Fibroblast of peridontal ligament (primary cell): ENCODE data around the gene TET2.
A peak's percentile ranks its signal among the peaks of the same experiment; 100 is the strongest.

ENCODE experiments used
- DNase-seq: peaks from one replicate; pipeline ENCODE4 v3.0.0-alpha.2; 2010; ENCODE audit errors: extremely low read depth

TET2 gene

DNA sequence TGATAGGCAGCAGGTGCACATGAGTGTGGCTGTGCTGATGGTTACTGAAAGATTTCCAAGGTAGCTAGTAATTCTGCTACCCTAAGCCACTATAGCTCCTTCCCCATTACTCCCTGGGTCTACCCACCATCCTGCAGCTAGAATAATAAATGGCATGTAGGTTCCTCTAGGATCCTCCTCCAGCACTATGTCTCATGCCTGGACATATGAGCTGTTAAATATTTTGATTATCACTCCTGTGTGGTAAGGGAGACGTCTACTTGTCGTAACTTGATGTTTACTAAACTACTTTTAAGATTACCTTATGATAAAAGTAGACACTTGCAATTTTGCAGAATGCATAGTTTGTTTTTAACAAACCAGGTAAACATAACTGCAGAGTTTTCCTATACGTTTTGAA lies 35.5 kb downstream of the TET2 start:
- DNase-seq = no peak

DNA sequence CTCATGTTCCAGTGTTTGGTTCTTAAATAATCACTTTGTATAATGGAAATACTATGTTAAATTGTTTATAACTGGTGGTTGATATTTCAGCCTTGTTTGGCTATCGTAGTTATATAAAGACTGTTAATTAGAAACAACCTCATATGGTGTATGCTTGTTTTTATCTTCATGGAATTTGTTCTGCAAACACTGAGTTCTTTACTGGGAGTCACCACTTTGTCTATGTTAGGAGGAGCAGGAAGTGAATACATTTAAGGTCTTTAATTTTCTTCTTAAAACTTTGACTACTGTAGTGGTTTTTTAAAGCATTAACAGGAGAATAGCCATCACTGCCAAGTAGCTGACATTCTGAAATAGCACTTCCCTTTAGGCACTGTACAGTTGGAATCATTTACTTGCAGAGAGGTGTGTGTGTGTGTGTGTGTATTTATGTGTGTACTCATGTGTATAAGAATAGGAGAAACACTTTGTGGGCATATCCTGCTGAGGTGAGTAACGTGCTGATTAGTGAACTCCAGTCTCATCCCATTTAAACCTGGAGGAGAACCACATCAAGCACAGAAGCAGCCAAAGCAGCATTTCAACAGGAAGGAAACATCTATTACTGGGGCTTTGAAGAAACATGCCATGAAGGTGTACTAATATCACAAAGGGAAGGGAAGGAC lies 37.8 kb downstream of the TET2 start:
- no peak for DNase-seq

DNA sequence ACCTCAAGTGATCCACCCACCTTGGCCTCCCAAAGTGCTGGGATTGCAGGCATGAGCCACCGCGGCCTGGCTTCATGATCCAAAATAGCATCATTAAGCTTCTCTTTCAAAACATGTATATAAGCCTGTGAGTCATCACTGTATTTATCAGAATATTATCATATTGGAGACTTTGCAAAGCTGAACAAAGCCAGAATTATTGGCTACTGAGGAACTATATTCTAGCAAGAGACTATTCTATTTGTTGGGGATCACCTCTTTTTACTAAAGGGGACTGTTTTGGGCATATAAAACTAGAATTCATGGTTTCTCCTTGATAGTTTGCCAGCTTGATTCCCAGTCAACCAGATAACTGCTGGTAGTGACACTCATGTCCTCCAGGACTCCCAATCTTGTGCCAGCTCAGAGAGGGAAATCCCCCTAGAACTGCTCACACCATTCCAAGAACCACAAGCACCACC lies 40.1 kb downstream of the TET2 start:
- peak; percentile 57 for DNase-seq

DNA sequence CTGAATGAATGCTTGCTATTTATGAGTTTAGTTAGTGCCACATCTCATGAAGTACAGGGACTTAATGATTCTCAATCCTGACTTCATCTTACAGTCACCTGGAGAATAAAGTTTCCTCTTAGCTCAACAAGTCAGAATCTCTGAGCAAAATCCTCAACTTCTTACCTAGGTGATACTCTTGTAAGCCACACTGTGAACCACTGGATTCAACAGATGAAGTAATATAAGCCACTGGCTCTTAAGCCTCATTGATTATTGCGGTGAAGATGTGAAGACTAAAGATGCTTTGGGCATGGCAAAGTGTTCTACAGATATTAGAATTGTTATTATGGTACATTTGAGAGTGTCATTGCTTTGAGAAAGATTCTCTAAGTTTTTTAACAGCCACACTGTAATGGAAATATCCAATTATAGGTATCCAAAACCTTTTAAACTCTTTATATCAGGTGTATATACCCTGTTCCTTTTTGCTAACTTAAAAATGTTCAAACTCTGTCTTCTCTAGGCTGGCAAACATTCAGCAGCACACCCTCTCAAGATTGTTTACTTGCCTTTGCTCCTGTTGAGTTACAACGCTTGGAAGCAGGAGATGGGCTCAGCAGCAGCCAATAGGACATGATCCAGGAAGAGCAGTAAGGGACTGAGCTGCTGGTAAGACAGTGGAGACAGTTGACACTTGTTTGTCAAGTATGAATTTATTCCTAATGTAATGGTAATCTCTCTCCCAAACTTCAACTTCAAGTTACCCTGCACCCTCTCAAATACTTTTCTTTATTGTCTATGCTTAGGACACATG lies 43.4 kb downstream of the TET2 start:
- DNase-seq = no peak

GRCh38 chr4:105191621-105192210 lies 45.0 kb downstream of the TET2 start:
- DNase-seq = no peak

- no peak for DNase-seq
These were observed 45.8 kb downstream of the TET2 start for GRCh38 chr4:105192474-105192873.

GRCh38 chr4:105192910-105193309 lies 46.2 kb downstream of the TET2 start:
- DNase-seq = no peak

DNA sequence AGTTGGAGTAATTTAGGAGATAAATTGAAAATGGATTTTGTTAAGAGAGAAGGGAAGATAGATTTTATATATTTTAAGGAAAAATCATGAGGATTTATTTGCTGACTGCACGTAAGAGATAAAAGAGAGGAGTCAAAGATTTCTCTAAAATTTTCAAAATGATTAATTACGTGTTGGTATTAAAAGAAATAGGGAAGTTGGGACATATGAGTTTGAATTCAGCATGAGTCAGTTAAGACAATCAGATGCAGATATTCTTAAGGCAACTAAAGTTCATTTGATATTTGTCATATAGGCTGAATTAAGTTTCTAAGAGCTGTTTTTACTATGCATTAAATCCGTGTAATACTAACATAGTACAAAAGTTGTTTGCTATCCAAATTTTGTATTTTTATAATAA lies 46.9 kb downstream of the TET2 start:
- DNase-seq = no peak

- DNase-seq = peak; percentile 51
These were observed 47.9 kb downstream of the TET2 start for GRCh38 chr4:105194328-105195231.

DNA sequence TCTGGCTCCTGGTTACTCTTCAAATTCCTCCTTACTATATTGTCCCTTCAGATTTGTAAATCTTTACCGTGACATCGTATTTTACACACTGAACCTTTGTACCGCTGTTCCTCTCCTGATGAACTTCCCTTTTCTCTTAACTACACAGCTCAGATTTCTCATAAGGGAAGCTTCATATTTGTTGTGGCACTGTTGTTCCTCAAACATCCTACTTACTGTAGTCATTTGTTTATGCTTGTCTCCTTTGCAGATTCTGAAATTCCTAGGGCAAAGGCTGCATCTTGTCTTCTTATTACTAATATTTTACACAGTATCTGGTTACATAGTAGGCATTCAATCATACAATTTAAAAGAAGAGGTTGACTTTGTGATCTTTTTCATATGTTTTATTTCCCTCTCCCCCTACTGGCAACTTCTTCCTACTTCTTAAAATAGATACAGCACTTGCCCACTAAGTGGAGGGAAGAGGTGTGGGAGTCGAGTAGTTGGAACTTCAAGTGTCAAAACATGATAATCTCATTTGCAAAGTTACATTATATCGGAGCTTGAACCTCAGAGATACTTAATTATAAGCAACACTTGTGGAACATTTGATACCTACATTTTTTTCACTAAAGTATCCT lies 50.0 kb downstream of the TET2 start:
- DNase-seq = peak; percentile 17

GRCh38 chr4:105197777-105198176 lies 51.1 kb downstream of the TET2 start:
- peak; percentile 17 for DNase-seq

DNA sequence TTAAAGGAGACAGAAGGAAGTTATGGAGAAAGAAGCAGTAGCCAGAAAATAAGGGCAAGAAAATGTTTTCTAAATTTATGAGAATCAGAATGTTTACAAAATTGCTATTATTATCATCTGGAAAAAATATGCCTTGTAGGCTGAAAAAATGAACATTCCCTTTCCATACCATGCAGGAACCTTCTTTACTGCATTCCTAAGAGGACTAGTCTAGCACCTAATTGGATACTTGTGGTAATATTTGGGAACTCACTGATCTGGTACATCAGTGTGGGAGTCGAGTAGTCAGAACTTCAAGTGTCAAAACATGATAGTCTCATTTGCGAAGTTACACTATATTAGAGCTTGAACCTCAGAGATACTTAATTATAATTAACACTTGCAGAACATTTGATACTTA lies 51.9 kb downstream of the TET2 start:
- DNase-seq = no peak

- no peak for DNase-seq
These were observed 59.5 kb downstream of the TET2 start for GRCh38 chr4:105206214-105206613.

GRCh38 chr4:105207386-105207785 lies 60.7 kb downstream of the TET2 start:
- no peak for DNase-seq

DNA sequence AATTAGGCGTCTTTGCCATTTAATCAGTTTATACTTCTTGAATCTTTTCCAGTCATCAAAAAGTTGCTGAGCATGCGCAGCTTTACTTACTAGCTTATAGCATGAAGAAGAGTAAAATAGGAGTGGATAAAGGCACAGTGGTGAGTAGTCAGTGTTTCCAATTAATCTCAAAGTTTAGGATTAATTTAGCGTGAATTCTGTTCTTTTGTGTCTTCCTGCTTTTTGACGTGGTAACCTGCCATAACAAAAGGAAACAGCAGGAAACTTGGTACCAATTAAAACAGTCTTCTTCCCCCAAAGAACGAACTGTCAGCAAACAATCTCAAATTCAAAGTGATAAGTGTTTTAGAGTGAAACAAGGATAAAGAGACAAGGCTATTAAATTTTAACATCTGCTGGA lies 61.9 kb downstream of the TET2 start:
- DNase-seq = no peak

GRCh38 chr4:105210916-105211315 lies 64.2 kb downstream of the TET2 start:
- no peak for DNase-seq

DNA sequence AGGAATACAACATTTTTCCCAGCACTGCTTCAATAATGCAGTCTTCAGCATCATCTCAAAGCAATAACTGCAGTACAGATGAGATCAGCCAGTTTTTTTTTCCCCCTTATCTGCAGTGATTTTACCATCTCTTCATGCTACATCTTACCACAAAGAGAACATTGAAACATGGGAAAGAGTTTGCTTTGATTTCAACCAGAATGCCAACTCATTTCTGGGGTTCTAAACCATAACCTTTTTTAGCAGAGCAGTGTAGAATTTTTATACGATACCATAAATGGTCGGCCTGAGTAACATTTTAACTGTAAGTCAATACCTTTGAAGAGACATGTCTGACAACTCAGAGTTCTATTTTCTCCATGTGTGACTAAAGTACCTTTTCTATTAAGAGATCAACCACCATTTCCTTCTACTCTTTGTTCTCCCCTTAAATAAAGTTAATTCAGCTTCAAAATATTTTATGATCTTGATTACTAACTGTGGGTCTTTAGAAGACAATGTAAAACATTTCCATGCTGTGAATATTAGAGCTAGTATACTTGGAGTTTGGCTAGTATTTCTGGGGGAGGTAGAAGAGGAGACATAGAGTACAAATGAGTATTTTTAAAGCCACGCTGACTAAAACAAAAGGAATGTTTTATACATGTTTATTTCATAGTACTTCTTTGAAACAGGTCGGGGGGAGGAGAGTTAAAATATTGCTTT lies 69.1 kb downstream of the TET2 start:
- DNase-seq = peak; percentile 41

DNA sequence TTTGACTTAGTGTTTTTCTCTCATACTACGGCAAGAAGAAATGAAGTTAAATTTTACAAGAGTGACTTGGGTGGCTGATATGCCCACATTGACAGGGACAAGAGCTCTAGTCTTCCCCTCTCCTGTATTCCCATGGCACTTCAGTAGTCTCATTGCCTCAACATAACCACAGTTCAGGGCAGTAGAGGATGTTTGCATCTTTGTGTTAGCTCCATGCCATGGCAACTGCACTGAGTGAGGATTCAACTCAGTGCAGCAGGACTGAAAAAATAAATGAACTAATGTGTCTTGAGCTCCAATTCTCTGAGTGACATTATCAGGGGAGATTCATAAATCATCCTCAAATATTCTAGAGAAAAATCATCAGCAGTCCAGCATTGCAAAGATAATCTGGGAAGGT lies 78.8 kb downstream of the TET2 start:
- DNase-seq = no peak

DNA sequence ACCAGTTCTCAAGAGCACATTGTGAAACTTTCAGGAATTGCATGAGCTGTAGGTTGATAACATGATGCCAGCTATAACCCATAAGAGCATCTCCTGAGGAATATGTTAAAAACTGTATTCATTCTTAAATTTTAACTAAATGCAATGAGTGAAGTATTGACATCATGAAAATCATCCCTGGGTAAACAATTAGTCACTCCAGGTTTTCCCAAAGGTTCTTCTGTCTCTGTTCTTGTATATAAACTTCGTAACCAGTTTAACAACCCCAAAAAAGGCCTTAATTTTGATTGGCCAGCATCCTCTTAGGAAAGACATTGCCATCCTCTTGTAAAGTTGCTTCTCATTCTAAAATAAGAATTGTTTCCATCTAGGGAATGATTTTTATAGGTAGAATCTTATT lies 80.4 kb downstream of the TET2 start:
- DNase-seq = no peak

DNA sequence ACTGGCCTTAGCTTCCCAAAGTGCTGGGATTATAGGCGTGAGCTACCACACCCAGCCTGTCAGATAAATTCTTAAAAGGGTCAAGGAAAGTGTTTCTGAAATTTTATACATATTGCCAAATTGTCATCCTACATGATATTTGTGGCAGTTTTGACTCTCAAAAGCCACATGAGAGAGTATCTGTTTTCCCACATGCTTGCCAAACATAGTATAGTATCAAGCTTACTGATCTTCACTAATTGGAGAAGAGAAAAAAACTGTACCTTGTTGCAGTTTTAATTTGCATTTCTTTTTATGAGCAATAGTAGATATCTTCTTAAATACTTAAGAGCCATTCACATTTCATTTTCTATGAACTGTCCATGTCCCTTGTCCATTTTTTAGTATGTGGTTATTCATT lies 83.6 kb downstream of the TET2 start:
- no peak for DNase-seq

DNA sequence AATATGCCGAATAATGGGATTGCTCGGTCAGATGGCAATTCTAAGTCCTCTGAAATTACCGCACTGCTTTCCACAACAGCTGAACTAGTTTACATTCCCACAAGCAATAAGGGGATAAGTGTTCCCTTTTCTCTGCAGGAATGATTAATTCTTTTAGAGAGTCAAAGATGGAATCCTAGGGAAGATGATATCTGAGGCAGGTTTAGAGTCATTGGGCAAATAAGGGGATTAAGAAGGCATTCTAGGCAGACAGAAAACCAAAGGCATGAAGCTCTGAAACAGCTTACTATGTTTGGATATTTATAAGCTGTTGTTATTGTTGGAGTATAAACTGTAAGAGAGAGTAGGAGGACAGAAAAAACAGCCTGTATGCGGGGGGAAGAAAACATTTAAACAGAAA lies 85.7 kb downstream of the TET2 start:
- no peak for DNase-seq
